ENCODE results near the gene DSC1.

The DSC1 gene

GRCh38 chr18:31102025-31102684 is 60.5 kb downstream of the DSC1 start, which contains the start of gene DSC2:
Gene DSC2 (minus strand): TSS chr18:31102421. CDS start chr18:31101971, 450 bp downstream.
- no peak for DNase-seq

DNA sequence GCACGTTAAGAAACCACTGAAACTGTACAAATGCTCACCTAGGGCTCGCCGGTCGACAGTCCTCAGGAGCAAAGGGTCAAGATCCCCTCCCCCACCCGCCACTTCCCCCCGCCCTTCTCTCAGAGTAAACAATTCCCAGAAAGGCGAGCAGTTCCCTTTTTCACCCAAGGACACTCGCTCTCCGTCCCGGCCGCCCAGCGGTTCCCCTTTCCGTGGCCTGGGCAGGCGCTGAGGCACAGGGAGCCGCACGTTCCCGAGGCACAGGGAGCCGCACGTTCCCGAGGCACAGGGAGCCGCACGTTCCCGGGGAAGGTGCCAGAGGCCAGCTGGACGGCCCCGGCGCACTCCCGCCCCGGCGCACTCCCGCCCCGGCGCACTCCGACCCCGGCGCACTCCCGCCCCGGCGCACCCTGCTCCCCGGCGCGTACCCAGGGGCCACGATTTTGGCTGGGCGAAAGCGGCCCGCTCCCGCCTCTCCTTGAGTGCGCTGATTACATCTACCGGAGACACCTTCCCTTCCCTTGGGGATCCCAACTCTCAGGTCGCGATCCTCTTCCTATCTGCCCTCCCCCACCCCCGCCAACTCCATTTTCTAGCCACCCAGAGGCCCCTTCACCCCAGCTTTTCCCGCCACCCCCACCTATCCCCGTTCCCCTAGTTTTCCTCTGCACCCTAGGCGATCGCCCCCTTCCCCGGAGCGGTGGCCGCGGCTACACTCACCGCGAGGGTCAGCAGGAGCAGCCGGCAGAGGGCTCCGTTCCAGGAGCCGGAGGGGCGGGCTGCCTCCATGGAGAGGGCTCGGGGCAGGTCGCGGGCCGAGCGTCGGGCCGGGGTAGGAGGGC is 61.3 kb downstream of the DSC1 start:
- peak; percentile 26 for DNase-seq

- no peak for DNase-seq
These were observed 62.0 kb downstream of the DSC1 start for GRCh38 chr18:31100436-31101182.

- no peak for DNase-seq
These were observed 63.0 kb downstream of the DSC1 start for GRCh38 chr18:31099450-31100230.

GRCh38 chr18:31098878-31099277 is 63.8 kb downstream of the DSC1 start:
- no peak for DNase-seq

DNA sequence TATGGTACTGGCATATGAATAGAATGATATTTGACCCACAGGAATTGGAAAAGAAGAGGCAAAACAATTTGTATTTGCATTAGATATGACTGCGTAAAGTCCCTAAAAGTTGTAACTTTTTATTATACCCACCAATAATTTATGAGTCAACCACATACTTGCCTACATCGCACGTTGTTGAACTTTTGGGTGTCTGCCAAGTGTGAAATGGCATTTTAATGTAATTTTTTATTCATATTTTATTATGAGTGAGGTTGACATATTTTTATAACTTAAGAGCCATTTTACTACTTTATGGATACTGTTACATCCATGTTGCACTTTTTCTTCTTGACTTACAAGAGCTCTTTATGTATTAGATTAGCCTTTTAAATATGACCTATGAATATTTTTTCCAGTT is 65.0 kb downstream of the DSC1 start:
- no peak for DNase-seq

DNA sequence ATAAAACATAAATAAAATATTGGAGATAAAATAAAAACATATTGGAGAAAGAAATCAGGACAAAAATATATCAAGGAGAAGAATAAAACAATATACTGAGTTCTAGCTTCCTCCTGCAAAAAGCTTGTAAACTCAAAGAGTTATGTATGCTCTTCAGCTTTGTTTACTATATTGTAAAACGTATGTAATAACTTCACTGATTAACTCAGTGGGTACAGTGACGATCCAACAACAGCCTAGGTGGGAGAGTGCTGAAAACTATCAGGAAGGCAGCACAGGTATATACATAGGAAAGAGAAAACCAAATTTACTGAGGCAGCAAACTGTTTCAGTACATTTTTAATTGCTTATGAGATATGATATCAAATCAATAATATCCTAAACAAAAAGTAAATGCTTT is 68.8 kb downstream of the DSC1 start:
- DNase-seq: no peak

- no peak for DNase-seq
These were observed 69.4 kb downstream of the DSC1 start for GRCh38 chr18:31093294-31093693.

GRCh38 chr18:31091350-31091749 is 71.3 kb downstream of the DSC1 start:
- no peak for DNase-seq

GRCh38 chr18:31088532-31088931 is 74.1 kb downstream of the DSC1 start:
- DNase-seq: no peak

DNA sequence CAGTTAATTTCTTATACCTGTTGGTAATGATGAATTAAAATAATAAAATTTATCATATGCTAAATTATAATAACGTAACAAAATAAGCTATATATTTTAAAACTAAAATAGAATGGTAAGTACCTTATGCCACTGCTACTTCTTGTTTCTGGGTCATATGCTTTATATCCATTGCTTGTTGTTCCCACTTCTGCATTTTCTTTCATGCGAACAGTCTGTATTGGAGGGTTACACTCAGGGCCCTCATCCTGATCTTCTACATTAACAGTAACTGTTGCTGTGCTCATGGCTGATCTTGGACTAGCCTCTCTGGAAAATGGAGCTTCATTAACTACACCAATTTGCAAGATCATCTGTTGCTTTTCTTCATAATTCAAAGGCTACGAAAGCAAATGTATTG is 82.7 kb downstream of the DSC1 start:
- DNase-seq: no peak
